Measurements from ENCODE around the gene TRIM45.
"Not testable (repeated sequence)": the region's sequence is repeated elsewhere in the genome, so short reads cannot be mapped to it uniquely, and the experiment has no call there.

The TRIM45 gene

GRCh38 chr1:117121589-117122329, at the start of gene TRIM45:
TSS of gene TRIM45 (minus strand) at chr1:117121749. CDS start at chr1:117121201, 548 bp downstream.
- peak; percentile 85 to 92 for DNase-seq

- DNase-seq, result no peak
Measured at GRCh38 chr1:117169871-117170596, 48.5 kb upstream of the TRIM45 start.

GRCh38 chr1:117167402-117167801, 45.9 kb upstream of the TRIM45 start:
- no peak for DNase-seq

- no peak for DNase-seq
Measured at GRCh38 chr1:117166076-117166475, 44.5 kb upstream of the TRIM45 start.

- no peak for DNase-seq
Measured at GRCh38 chr1:117164209-117164608, 42.7 kb upstream of the TRIM45 start.

GRCh38 chr1:117162816-117163215, 41.3 kb upstream of the TRIM45 start:
- DNase-seq, result no peak

- DNase-seq, result no peak
Measured at GRCh38 chr1:117161887-117162286, 40.3 kb upstream of the TRIM45 start.

- not testable (repeated sequence) for DNase-seq
Measured at GRCh38 chr1:117151305-117151704, 29.8 kb upstream of the TRIM45 start.

GRCh38 chr1:117150316-117150715, 28.8 kb upstream of the TRIM45 start:
- DNase-seq, result no peak

- DNase-seq, result peak in 1 of 2 experiments; percentile 17
Measured at GRCh38 chr1:117147856-117148588, 26.5 kb upstream of the TRIM45 start.

- DNase-seq, result no peak
Measured at GRCh38 chr1:117147341-117147831, 25.8 kb upstream of the TRIM45 start.

- peak; percentile 7 to 32 for DNase-seq
Measured at GRCh38 chr1:117146575-117147340, 25.2 kb upstream of the TRIM45 start.

GRCh38 chr1:117146072-117146471, 24.5 kb upstream of the TRIM45 start:
- no peak for DNase-seq

GRCh38 chr1:117143871-117144270, 22.3 kb upstream of the TRIM45 start:
- DNase-seq, result no peak

- DNase-seq, result no peak
Measured at GRCh38 chr1:117143172-117143571, 21.6 kb upstream of the TRIM45 start.

GRCh38 chr1:117142200-117142599, 20.7 kb upstream of the TRIM45 start:
- no peak for DNase-seq

- no peak for DNase-seq
Measured at GRCh38 chr1:117138561-117138960, 17.0 kb upstream of the TRIM45 start.

GRCh38 chr1:117138106-117138505, 16.6 kb upstream of the TRIM45 start:
- DNase-seq, result no peak

GRCh38 chr1:117137281-117137855, 15.8 kb upstream of the TRIM45 start:
- DNase-seq, result peak in 1 of 2 experiments; percentile 56

GRCh38 chr1:117136749-117137148, 15.2 kb upstream of the TRIM45 start:
- no peak for DNase-seq

GRCh38 chr1:117135329-117135728, 13.8 kb upstream of the TRIM45 start:
- DNase-seq, result no peak

GRCh38 chr1:117130526-117130925, 9.0 kb upstream of the TRIM45 start:
- no peak for DNase-seq

Measured in NCI-H2081 (cell line).